Breast epithelium (tissue), 3 donors: ENCODE measurements around the gene DEFB108B.
"Not testable (repeated sequence)": the region's sequence is repeated elsewhere in the genome, so short reads cannot be mapped to it uniquely, and the experiment has no call there.

ENCODE experiments used
- POLR2A ChIP-seq: fragments of 450-650 bp; IDR thresholded peaks from one replicate; pipeline ENCODE4 v1.6.1; 2016; ENCODE audit warnings: antibody characterized with exemption, mild to moderate bottlenecking, moderate library complexity
- POLR2AphosphoS5 ChIP-seq, 3 donors: sonication (generic); formaldehyde crosslinking; IDR thresholded peaks; one replicate each; pipeline ENCODE4 v1.6.1; 2017; ENCODE audit warnings: antibody characterized with exemption in 3 of 3
- TF ChIP-seq, protein P1 (sequence below), 3 donors: fragments of 450-650 bp; IDR thresholded peaks; one replicate each; pipeline ENCODE4 v1.5.1; 2016 to 2017; ENCODE audit warnings: antibody characterized with exemption in 3 of 3, mild to moderate bottlenecking in 3 of 3, moderate library complexity in 3 of 3

GRCh38 chr11:71804158-71804947, 28.6 kb upstream of the DEFB108B start:
- TF ChIP-seq, protein P1, sequence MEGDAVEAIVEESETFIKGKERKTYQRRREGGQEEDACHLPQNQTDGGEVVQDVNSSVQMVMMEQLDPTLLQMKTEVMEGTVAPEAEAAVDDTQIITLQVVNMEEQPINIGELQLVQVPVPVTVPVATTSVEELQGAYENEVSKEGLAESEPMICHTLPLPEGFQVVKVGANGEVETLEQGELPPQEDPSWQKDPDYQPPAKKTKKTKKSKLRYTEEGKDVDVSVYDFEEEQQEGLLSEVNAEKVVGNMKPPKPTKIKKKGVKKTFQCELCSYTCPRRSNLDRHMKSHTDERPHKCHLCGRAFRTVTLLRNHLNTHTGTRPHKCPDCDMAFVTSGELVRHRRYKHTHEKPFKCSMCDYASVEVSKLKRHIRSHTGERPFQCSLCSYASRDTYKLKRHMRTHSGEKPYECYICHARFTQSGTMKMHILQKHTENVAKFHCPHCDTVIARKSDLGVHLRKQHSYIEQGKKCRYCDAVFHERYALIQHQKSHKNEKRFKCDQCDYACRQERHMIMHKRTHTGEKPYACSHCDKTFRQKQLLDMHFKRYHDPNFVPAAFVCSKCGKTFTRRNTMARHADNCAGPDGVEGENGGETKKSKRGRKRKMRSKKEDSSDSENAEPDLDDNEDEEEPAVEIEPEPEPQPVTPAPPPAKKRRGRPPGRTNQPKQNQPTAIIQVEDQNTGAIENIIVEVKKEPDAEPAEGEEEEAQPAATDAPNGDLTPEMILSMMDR (IDR thresholded peaks at IDR 0.05) = not testable (repeated sequence)
- not testable (repeated sequence) for TF ChIP-seq POLR2AphosphoS5 (IDR thresholded peaks at IDR 0.05); POLR2A
